GDM1 (cell line): ENCODE measurements around the gene EFCAB6.
A peak's percentile ranks its signal among the peaks of the same experiment; 100 is the strongest.

Experiments
- DNase-seq: peaks from one replicate; lab custom pipeline; 2025; lab: John Stamatoyannopoulos, UW

Gene EFCAB6, protein sequence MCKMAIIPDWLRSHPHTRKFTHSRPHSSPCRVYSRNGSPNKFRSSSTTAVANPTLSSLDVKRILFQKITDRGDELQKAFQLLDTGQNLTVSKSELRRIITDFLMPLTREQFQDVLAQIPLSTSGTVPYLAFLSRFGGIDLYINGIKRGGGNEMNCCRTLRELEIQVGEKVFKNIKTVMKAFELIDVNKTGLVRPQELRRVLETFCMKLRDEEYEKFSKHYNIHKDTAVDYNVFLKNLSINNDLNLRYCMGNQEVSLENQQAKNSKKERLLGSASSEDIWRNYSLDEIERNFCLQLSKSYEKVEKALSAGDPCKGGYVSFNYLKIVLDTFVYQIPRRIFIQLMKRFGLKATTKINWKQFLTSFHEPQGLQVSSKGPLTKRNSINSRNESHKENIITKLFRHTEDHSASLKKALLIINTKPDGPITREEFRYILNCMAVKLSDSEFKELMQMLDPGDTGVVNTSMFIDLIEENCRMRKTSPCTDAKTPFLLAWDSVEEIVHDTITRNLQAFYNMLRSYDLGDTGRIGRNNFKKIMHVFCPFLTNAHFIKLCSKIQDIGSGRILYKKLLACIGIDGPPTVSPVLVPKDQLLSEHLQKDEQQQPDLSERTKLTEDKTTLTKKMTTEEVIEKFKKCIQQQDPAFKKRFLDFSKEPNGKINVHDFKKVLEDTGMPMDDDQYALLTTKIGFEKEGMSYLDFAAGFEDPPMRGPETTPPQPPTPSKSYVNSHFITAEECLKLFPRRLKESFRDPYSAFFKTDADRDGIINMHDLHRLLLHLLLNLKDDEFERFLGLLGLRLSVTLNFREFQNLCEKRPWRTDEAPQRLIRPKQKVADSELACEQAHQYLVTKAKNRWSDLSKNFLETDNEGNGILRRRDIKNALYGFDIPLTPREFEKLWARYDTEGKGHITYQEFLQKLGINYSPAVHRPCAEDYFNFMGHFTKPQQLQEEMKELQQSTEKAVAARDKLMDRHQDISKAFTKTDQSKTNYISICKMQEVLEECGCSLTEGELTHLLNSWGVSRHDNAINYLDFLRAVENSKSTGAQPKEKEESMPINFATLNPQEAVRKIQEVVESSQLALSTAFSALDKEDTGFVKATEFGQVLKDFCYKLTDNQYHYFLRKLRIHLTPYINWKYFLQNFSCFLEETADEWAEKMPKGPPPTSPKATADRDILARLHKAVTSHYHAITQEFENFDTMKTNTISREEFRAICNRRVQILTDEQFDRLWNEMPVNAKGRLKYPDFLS (N-terminal part only)

DNA sequence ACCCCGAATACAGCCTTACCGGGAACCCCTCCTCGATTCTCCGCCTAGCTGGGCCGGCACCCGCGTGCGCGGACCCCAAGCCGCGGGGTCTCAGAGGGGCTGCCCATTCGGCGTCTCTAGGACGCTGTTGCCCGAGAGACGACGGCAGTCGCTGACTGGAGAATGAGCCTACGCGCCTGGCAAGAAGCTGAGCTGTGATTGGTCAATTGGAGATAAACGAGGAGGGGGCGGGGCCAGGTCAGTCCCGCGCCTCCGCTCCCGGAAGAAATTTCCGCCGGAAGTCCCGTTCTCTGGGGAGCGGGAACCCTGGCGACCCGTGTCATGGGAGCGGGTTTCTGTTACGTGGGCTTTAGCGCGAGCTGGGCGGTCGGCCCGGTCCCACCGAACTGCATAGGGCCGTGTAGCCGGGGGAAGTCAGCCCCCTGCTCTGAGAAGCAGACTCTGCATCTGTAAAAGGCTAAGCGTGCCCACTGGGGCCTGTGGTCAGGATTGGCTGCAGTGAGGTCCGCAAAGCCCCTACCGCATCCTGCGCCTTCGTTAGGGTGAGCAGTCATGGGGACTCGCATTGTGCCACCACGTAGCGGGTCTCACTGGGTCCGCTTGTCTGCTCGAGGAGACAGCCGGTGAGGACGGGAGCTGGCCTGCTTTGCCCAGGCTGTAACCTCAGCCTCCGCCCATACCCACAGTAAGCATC is at the start of gene EFCAB6:
Gene EFCAB6, minus strand, starts transcription at position 157 of the 694 bp plus-strand sequence. CDS start 29,987 bp downstream, outside the sequence.
- DNase-seq: peak; percentile 78

DNA sequence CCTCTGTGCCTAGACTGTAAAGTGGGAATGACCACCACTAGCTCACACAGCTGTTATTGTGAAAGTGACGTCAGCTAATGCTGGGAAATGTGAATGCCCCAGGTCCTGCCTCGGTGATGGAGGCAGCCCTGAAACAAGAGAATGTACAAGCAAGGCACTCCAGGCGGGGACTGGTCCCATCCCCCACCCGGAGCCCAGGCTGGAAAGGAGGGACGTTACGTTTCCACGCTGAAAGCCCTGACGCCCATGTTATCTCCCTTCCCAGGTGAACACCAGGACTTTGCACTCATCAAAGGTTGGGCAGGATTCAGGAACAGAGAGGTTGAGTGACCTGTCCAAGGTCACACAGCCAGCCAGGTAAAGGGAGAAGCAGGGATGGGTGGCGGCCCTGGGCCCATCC is 49.4 kb upstream of the EFCAB6 start:
- DNase-seq: no peak

DNA sequence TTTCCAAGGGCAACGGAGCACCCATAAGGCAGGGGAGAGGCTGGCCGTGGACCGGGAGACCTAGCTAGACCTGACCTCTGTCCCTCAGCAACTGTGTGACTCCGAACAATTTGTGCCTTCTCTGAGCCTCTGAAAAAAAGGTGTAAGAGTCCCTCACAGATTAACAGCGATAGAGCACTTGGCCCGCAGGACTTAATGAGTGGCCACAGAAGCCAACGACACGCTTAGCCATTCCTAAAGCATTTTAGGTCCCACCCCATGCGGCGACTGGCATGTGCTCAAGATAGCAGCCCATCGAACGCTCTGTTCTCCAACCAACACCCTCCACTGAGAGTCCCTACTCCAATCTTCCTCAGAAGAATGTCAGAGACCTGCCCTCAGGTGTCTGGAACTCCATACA is 48.7 kb upstream of the EFCAB6 start:
- no peak for DNase-seq

DNA sequence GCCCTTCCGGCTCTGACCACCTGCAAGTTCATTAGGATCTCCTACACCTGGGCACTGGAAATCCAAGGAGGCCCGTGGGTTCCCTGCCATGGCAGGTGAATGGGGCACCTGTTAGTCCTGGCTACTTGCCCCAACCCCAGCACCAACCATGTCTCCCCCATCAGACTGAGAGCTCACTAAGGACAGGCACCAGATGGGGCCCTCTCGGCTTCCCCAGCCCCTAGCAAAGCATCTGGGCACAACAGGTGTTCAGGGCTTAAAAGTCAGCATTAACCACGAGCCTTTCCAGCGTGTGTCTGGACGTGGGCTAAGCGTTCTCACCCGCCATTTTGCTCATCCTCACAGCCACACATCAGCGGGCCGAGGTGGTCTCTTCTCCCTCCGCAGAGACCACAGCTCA is 48.0 kb upstream of the EFCAB6 start:
- no peak for DNase-seq

DNA sequence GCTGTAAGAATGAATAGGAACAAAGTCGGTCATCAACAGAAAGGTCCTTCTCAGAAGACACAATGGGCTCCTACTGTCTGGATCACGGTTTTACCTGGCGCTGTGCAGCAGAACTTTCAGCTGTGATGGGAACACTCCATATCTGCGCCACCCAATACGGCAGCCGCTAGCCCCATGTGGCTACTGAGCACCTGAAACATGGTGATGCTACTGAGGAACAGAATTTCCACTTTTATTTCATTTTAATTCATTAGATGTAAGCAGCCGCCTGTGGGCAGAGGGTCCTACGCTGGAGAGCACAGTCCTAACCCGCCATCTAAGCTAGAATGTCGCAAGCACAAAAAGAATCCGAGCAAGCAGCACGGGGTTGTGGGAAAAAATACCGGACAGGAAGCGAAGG is 47.5 kb upstream of the EFCAB6 start:
- DNase-seq: no peak

DNA sequence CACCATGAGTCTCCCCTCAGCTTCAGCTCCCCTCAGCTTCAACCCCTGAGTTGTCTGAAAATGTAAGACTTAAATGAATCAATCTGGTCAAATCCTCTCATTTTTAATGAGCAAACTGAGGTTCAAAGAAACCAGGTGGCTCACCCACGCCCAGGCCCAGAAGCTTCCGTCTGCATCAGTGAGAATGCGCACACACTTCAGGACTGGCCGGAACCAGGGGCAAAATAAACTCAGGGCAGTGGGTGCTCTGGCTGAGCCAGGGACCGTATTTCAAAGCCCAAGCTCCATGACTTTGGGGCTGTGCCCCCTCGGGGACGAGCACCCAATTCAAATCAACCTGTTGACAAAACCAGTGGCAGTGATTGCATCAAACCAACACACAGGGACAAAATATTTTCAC is 47.1 kb upstream of the EFCAB6 start:
- no peak for DNase-seq

DNA sequence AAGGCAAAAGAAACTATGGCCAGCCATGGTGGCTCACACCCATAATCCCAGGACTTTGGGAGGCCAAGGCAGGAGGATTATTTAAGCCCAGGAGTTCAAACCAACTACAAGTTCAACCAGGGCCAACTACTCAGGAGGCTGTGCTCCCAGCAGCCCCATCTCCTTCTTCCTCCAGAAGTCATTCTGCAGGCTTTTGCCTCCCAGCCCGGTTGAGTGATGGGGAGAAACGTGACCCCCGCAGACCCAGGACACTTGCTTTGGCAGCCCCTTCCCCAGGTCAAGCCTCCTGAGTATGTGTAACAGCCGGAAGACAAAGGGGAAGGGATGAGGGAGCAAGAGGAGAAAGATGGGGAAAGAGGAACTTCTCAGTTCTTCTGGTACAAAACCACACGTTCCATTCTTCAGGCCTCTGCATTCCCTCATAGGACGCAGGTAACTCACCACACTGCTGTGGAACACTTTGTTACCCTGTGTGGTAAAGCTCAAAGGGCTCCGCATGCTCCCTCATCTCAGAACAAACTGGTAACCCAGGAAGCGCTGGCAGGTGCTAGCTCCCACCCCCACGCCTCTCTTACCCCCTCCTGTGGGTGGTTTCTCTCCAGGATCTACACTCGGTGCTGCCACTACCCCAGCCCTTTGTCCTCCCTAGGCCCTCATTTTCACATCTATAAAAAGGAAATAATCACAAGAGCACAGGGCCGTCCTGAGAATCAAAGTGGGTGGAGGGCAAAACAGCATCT is 46.2 kb upstream of the EFCAB6 start:
- no peak for DNase-seq

DNA sequence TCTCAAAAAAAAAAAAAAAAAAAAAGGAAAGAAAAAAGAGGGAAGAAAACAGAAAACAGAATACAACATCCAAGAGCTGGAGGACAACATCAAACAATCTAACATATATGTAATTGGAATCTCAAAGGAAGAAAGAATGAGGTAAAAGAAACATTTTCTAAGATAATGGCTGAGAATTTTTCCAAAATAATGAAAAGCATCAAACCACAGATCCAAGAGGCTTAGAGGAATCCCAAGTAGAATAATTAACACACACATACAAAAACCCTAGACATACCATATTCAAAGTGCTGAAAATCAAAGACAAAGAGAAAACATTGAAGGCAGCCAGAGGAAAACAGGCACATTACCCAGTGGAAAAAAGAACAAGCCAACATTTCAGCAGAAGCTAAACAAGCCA is 45.3 kb upstream of the EFCAB6 start:
- DNase-seq: no peak

DNA sequence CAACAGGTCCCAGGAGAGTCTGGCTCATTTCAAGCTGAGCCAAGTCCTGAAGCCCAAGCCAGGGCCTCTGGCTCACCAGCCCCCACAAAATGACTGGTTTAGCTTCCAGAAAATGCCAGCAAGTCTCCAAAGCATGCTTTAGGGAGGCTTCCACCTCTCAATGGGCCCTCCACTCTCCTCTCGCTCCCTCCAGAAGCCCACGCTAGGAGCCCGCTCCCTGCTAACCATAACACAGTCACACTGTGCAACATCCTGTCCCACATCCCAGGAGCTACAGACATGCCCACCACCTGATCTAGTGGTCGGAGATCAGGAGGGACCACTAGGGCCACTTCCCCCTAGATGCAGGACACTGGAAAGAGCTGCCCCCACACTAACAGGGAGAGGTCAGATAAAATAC is 43.3 kb upstream of the EFCAB6 start:
- no peak for DNase-seq

DNA sequence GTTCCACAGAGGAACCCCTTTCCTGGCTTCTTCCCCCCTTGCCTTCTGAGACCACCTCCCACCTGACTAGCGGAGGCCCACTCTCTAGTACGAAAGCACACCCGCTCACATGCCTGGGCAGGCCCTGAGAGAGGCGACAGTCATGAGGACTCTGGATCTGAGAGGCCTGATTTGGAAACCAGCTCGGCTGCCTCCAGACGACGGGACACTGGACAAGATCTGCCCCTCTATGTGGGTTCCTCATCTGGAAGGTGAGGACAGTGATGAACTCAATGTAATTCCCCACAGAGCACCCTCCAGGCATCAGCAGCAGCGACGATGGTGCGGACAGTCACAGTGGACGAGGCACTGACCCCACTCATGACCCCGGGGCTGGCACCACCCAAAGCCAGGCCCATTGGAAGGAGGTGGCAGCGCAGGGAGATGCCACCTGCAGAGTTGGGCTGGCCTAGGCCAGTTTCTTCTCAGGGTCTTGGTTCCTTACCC is 42.7 kb upstream of the EFCAB6 start:
- no peak for DNase-seq

DNA sequence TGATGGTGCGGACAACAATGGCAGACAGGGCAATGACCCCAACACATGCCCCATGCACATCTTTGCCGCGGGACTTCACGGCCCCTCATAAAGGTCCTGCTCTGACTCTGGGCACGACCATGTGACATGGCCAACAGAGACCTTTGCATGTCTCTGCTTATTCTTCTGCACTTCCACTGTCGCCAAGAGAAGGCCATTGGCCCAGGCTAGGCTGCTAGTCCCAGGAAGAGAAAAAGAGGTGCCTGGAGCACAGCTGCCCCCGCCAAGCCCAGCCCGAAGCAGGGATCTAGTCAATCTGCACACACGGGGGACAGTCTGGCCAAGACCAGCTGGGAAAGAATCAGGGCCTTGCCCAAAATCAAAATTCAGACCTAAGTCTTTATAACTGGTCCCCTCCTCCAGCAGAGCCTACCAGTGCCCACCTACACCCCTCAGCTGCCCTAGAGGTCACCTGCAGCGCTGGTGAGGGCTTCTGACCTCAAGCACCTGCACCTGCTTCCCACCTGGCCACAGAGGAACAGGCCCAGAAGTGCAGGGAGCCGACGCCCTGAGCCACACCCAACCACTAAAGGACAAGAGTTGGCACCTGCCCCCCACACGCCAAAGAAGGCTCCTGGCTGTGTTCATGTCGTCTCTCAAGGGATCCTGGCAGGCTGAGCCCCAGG is 42.1 kb upstream of the EFCAB6 start:
- no peak for DNase-seq

DNA sequence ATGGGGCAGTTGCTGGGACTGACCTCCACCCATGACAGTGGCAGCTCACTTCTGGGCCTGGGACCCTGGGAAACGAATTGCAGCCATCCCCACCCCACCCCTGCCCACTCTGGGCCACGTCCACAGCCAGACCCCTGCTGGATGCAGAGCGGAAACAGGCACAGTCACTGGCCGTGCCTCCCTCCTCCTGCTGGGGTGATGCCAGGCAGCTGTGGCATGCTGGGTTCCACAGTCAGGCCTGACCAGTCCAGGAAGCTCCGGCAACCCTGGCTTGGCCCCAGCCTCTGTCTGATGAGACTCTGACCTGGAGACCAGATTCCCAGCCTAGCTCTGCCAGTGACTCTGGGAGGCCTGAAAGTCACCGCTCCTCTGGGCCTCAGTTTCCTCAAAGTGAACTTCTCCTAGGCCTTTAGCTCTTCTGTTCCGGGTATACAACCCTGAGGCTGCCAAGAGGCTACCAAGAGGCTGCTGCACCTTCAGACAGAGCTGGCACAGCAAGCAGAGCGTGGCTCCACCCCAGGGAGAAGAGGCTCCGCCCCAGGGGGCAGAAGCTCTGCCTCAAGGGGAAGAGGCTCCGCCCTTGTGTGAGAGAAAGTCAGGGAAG is 41.3 kb upstream of the EFCAB6 start:
- no peak for DNase-seq

DNA sequence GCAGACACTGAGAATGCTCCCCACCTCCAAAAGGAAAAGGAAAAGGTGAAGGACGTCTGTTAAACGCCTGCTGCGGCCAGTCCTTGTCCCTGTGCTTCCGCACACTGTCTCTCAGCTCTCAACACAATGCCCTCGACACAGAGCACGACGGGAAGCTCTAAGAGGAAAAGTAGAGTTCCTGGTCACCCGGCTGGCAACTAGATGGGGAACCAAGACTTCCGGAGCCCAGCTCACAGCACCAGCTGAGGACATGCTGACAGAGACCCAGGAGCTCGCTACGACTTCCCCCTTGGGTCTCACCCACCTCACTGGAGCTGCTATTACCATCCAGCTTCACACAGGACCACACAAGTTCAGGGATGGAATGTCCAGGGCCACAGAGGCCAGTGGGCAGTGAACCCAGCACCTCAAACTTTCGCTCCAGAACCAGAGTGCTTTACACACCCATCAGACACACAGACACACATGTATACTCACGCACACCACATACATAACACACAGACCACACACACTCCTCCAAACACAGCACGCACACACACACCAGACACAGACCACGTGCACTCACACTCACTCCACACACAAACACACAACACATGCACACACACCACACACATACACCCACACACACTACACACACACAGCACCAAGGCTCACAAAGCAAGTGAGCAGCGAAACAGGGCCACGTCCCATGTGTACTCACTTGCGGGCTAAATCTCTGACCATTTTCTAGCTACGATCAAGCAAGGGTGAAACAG is 40.6 kb upstream of the EFCAB6 start:
- DNase-seq: no peak

DNA sequence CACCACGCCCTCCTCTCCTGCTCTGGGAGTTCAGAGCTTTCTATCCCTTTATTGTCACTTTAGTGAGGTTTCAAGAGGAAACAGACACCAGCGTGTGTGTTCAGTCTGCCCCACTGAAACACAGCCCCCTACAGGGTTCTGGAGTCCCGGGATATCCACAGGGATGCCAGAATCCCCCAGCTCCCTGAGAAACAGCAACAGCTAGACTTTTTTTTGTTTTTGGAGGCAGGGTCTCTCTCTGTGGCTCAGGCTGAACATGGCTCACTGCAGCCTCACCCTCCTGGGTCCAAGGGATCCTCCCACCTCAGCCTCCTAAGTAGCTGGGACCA is 39.8 kb upstream of the EFCAB6 start:
- DNase-seq: no peak

DNA sequence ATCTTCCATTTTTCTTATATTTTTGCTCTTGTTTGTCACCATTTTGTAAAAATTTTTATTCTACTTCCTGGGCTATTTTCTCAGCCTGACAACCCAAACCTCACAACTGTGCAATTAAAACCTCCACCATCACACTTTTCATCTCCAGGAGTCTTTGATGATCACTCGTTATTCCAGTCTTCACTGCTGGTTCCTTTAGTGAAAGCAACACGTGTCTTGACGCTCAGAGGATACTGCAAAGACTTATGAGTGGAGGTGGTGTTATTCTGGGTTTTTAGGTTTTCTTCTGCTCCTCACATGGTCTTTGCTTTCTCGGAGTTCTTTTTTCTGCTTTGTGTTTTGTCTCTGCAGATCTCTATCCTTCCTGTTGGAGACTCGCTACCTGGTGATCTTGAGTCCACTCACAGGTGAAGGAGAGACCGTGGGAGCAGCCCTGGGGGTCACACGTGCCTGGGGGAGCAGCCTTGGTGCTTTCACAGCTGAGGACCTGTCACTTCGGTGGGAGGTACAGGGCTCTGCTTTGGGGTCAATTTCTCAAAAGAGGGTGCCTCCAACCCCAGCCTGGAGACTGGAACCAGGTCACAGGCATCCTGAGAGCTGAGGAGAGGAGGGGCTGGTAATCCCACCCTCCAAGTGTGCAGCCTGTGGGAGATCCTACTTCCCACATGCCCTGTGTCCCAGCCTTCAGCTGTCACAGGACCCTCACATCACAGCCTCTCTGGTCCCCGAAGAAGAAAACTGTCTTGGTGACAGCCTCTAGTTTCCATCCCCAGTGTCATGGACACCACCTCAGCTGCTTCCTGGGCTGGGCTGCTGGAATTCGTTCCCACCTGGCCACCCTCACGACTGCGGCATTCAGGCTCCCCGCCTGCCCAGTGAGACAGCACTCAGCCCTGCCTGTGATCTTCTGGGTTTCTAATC is 39.2 kb upstream of the EFCAB6 start:
- DNase-seq: no peak

DNA sequence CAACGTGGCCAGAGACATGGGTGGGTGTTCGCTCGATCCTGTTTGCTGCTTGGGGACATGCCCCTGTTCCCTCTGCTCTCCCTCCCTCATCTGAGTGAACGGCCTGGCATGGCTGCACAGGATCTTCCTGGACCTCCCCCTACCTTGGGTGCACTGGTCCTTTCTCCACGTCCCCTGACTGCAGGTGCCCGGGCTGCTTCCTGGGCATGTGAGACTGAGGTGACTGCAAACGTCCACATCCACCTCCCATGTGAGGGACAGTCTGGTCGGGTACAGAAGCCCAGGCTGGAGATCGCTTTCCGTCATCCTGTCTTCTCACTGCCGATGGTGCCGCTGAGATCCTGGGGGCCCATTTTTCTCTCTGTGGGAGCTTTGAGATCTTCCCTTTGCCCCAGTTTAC is 38.4 kb upstream of the EFCAB6 start:
- no peak for DNase-seq

DNA sequence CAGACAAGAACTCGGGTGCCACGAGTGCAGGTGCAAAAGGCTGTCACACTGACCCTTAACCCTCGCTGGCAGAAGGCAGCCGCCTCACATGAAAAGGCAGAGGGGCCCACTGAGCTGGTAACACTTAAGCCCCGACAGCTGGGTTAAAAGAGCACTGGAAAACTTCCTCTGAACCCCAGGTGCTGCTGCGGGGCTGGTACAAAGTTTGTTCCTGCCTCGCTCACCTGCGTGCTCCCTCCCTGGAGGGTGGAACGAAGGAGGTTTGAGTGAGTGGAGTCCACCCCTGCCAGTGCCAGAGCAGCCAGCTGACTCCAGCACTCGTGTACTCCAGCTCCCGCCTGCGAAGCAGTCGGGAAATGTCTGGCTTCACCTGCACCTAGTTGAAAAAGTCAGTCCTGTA is 37.6 kb upstream of the EFCAB6 start:
- DNase-seq: no peak
